GM21576 (cell line): Measurements from ENCODE around the gene SLC7A9.
"Not testable (repeated sequence)": the region's sequence is repeated elsewhere in the genome, so short reads cannot be mapped to it uniquely, and the experiment has no call there.

Experiments
- ATAC-seq: cut with Tn5 transposase; IDR thresholded peaks from one replicate; pipeline ENCODE4 v1.9.1; 2021; ENCODE audit warnings: mild to moderate bottlenecking, moderate library complexity; ENCODE audit not compliant: unreplicated experiment

Gene SLC7A9

GRCh38 chr19:32809254-32809653 is 60.3 kb downstream of the SLC7A9 start:
- ATAC-seq, result no peak

- no peak for ATAC-seq
Observed at GRCh38 chr19:32808236-32808635, 61.3 kb downstream of the SLC7A9 start.

GRCh38 chr19:32802840-32803239 is 66.7 kb downstream of the SLC7A9 start:
- ATAC-seq, result no peak

GRCh38 chr19:32800754-32801153 is 68.8 kb downstream of the SLC7A9 start:
- ATAC-seq, result no peak

GRCh38 chr19:32800191-32800590 is 69.4 kb downstream of the SLC7A9 start:
- ATAC-seq, result no peak

GRCh38 chr19:32798201-32798600 is 71.4 kb downstream of the SLC7A9 start:
- no peak for ATAC-seq

GRCh38 chr19:32789429-32789828 is 80.1 kb downstream of the SLC7A9 start:
- no peak for ATAC-seq

GRCh38 chr19:32787895-32788294 is 81.7 kb downstream of the SLC7A9 start:
- not testable (repeated sequence) for ATAC-seq

- ATAC-seq, result not testable (repeated sequence)
Observed at GRCh38 chr19:32787161-32787813, 82.3 kb downstream of the SLC7A9 start.

GRCh38 chr19:32782089-32782488 is 87.5 kb downstream of the SLC7A9 start:
- not testable (repeated sequence) for ATAC-seq

- no peak for ATAC-seq
Observed at GRCh38 chr19:32781280-32781679, 88.3 kb downstream of the SLC7A9 start.
